ENCODE results near the gene CLCA4.

The CLCA4 gene

GRCh38 chr1:86516335-86516734, 30.5 kb upstream of the CLCA4 start:
- no peak overlapping the region for H3K4me3 ChIP-seq (ENCODE audit: low read depth, low read length)

GRCh38 chr1:86517336-86517735, 29.5 kb upstream of the CLCA4 start:
- no peak overlapping the region for H3K4me3 ChIP-seq (ENCODE audit: low read depth, low read length)
- TF ChIP-seq CTCF (IDR thresholded peaks at IDR 0.05; ENCODE audit: low read depth, low read length) = no peak

More at GRCh38 chr1:86516335-86516734, 30.5 kb upstream of the CLCA4 start:
- no peak for TF ChIP-seq CTCF (IDR thresholded peaks at IDR 0.05; ENCODE audit: low read depth, low read length)

- no peak overlapping the region for H3K4me3 ChIP-seq (ENCODE audit: low read depth, low read length)
- TF ChIP-seq CTCF (IDR thresholded peaks at IDR 0.05; ENCODE audit: low read depth, low read length) = no peak
Observed at GRCh38 chr1:86520789-86521521, 25.9 kb upstream of the CLCA4 start.

GRCh38 chr1:86521522-86521891, 25.4 kb upstream of the CLCA4 start:
- no peak for TF ChIP-seq CTCF (IDR thresholded peaks at IDR 0.05; ENCODE audit: low read depth, low read length)
- no peak overlapping the region for H3K4me3 ChIP-seq (ENCODE audit: low read depth, low read length)

- TF ChIP-seq CTCF (IDR thresholded peaks at IDR 0.05; ENCODE audit: low read depth, low read length) = no peak
- H3K4me3 ChIP-seq (ENCODE audit: low read depth, low read length) = no peak overlapping the region
Observed at GRCh38 chr1:86522240-86522639, 24.6 kb upstream of the CLCA4 start.

GRCh38 chr1:86523670-86524354, 23.1 kb upstream of the CLCA4 start:
- H3K4me3 ChIP-seq (ENCODE audit: low read depth, low read length) = no peak overlapping the region
- TF ChIP-seq CTCF (IDR thresholded peaks at IDR 0.05; ENCODE audit: low read depth, low read length) = no peak

GRCh38 chr1:86527306-86527705, 19.6 kb upstream of the CLCA4 start:
- H3K4me3 ChIP-seq (ENCODE audit: low read depth, low read length) = no peak overlapping the region
- TF ChIP-seq CTCF (IDR thresholded peaks at IDR 0.05; ENCODE audit: low read depth, low read length) = no peak
